NCI-H146 (cell line): ENCODE data around the gene CAD.
"Not testable (repeated sequence)": the region's sequence is repeated elsewhere in the genome, so short reads cannot be mapped to it uniquely, and the experiment has no call there.

Source experiments
- DNase-seq: peaks from one replicate; lab custom pipeline; 2025; lab: John Stamatoyannopoulos, UW

Gene CAD

DNA sequence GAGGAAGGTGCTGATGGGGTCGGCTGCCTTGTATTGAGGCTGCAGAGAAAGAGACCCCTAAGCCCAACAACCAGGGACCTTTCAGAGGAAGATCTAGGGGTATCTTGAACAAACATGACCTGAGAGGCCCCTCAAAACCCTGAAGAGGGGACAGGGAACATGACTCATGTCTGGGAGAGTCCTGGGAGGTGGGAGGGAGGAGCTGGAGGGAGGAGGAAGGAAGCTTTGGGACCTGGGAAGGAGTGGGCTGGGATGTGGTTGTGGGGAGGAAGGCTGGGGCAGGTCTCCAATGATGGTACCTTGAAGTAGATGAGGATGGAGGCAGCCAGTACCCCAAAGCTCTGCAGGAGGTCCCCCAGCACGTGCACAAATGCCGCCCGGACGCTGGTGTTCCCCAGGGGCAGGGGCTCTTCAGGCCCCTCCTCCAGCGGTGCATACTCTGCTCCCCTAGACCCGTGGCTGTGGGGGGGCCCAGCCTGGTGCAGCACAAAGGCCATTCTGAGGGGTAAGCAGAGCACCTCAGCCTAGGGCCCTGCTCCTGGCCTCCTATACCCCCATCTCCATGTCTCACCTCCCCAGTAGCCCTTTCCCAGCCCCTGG is 39.8 kb downstream of the CAD start:
- DNase-seq = no peak

DNA sequence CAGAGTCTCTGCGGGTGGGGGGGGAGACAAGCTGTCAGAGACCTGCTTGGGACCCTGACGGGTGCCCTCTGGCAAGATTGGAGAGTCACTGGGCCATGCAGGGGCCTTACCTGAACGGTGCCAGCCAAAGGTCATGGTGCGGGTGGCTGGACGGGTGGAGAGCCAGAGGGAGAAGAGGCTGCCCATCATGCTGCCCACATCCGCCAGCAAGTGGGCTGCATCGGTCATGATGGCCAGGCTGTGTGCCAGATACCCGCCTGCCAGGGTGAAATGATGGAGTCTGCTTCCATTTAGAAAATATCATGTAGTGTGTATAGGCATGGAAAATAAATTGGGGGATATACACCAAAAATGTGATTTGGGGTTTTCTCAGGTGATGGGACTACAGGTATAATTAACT is 40.9 kb downstream of the CAD start:
- DNase-seq = no peak

DNA sequence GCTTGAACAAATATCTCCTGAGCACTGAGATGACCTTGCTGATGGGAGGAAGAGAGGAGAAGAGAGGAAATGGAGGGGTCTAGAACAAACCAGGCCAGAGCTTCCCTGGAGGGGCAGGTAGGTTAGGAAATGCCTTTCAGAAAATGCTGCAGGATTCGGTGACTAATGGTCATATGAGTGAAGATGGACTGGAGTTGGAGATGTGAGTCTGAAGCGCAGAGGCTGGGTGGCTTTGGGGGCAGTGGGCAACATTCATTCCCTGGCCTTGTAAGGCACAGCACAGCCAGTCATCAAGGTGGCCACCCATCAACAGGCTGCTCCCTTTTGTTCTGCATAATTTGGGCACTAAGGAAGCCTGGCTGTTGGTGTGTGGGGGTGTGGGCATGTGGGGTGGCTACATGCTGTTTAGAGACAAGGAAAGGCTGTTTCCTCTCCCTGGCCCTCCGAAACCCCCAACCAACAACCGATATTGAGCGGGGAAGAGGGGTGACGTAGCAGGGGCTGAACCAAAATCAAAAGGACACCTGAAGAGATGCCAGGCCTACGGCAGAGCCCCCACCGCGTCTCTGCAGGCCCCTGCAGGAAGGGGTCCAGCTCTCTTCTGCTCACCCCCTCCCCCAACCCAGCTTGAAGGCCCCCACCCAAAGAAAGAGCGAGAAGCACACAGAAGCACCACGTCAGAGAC is 44.2 kb downstream of the CAD start:
- no peak for DNase-seq

DNA sequence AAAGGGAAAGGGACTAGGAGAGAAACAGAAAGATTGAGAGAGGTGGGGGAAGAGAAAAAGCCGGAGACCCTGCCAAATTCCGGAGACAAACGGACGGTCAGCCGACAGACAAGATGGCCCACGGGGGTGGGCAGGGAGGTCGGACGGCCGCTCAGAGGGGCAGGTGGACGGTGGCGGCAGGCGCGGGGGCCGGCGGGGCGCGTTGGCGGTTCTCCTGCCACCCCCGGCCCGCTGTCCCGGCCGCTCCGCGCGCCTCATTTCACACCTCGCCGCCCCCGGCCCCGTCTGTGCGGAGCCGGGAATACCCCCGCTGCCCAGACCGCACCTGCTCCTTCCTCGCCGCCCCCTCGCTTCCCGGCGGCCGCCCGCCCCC is 44.7 kb downstream of the CAD start:
- DNase-seq = no peak

DNA sequence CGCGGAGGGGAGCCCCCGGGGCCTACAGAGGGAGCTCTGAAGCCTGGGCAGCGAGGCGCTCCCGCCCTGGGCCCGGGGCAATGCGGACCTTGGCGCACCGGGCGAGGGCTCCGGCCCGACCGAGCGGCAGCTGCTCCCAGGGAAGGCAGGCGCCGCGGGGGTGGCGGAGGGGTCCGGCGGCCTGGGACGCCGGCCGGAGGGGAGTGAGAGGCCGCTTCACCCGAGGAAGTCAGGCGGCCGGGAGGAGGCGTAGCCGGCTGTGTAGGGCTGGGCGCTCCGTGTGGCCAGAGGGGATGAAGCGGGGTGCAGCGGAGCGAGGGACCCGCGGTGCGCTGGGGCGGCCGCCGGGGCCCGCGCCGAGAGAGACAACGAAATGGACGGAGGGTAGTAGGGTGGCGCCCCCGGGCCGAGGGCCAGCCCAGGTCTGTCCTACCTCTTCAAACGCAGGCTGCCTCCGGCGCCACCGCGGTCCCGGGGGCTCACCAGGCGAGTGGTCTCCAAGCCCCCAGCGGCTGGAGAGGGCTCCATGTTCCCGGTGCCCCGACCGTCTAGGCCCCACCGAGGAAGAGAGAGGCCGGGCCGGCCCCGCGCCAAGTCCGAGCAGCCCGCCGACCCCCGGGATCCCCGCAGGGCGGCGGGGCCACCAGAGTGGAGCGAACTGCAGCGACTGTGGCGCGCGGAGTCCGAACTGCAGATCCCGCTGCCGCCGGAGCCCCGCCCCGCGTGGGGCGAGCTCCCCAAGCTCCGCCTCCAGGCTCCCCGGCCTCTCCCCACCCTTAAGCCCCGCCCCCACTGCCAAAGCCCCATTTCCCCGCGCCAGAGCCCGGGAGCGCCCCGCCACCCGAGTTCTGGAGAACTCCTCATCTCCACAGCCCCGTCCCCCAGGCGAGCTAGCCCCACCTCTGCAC is 45.5 kb downstream of the CAD start, which contains the start of gene SLC30A3:
Gene SLC30A3 (minus strand): TSS at position 669 of the 908 bp plus-strand sequence. CDS start 141 bp downstream, at position 528.
- peak; percentile 43 for DNase-seq

DNA sequence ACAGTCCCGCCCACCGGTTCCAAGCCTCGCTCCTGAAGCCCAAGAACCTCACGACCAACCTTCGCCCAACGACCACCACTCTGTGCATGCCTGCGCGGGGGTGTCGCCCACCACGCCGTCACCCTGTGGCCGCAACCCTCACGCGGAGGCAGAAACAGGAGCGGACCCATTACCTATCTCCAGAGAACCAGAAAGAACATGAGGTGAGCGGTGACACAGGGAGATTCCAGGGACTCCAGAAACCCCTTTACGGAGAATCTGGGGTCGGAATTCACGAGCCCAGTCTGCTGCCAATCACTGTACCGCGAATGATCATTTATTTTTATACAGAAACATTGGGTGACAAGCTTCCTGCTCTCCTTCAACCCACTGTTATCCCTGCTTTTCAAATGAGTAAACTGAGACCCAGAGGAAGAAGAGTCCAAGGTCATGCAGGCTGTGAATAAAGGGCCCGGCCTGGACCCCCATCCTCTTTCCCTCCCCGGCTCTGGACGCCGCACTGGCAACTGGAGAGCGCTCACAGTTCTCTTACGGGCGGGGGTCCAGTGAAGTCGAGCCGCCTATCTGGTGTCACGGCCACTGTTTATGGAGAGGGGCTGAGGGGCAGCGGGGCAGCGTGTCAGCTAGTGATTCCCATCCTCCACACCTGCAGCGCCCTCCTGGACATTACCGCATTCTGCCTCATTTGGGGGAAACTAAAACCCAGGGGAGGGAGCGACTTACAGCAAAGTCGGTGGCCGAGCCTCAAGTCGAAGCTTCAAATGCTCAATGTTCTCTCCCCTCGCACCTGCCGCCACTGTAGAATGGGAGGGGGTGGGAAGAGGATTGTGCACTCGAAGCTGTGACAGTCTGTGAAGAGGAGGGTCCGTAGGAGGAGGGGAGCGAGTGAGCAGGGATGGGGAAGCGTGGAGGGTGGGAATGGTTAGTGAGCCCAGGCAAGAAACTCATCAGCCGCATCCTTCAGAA is 46.4 kb downstream of the CAD start:
- peak; percentile 29 for DNase-seq

DNA sequence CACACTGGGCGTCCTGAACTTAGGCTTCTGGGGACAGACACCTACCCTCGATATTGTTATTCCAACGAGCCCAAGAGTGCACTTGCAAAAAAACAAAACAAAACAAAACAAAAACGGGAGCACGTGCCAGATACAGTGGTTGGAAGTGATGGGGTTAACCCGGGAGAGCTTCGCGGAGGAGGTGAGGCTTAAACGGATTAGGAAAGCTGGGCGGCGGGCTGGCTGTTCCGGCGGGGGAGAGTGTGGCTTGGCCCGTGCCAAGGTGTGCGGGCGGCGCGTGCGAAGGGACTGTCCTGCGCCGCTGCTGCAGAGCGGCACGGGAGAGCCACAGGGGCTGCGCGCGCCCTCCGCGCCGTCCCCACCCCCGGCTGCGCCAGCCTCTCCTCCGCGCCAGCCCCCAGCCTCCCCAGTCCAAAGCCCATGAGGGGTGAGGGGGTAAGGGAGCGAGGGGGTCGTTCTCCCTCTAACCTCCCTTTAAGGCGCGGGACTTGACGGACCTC is 47.1 kb downstream of the CAD start:
- DNase-seq = peak; percentile 29

DNA sequence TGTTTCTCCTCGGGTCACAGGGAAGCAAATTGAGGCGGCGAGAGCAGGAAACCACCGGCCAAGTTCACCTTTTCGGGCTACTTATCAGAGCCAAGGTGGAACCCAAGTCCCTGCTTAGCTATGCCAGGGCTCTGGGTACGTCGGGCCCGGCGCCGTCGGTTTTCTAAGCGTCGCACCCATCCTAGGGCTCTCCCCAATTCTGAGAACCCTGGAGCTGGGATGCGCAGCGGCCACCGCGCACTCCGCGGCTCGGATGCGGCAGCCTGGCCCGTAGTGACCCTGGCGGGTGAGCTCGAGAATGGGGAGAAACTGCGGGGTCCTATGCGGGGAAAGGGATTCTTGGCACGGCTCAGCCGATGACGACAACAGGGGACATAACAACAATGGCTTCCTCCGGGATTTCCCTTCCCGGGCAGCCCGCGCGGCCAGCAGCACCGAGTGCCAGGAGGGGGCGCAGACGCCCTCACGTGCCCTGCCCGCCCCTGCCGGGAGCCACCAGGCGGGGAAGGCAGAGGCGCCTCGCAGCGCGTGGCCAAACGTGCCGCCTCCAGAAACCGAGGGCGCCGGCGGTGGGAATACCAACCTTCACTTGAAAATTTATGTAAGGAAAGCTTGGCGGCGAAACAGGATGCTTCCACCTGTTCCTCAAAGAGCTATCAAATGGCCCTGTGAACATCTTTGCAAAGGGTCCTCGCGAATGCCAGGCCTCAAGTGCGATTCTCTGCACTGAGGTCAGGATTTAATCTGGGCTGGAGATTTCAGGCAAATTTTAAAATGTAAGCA is 47.8 kb downstream of the CAD start:
- DNase-seq = peak; percentile 79

DNA sequence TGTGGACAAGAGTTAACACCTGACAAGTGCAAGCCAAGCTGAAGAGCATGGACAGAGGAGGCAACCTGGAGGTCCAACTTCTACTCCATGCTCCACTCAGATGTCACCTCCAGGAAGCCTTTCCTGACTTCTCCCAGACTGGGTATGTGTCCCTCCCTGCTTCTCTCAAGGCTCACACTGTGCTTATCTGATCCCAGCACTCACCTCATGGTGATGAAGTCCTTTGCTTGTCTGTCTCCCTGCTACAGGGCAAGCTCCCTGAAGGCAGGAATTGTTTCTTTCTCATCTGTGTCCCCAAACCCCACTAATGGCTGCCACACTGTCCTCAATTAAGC is 48.3 kb downstream of the CAD start:
- DNase-seq = no peak

DNA sequence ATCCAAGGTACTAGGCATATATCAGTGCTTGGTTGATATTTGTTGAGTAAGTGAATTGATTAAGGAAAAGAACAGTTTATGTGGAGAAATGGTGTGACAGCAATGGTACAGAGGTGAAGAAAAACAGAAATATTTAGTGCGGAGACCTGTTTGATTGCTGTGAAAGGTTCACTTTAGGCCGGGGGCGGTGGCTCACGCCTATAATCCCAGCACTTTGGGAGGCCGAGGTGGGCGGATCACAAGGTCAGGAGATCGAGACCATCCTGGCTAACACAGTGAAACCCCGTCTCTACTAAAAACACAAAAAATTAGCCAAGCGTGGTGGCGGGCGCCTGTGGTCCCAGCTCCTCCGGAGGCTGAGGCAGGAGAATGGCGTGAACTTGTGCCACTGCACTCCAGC is 51.1 kb downstream of the CAD start:
- DNase-seq = not testable (repeated sequence)

DNA sequence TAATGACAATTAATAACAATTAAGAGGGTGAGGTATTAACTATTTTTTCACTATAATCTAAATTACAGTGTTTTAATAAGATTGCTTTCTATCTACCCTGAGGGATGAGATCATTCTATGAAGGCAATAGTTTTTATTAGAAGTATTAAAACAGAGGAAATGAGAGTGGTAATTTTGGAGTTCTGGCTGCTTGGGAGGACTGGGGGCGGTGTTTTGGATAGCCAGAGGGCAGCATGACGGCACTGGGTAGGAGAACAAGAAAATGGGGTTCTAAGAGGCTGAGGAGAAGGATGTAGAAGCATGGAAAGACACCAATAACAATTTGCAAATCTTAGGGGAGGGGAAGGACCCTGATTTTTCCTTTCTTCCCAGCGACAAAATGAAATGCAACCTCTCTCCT is 53.0 kb downstream of the CAD start:
- no peak for DNase-seq

DNA sequence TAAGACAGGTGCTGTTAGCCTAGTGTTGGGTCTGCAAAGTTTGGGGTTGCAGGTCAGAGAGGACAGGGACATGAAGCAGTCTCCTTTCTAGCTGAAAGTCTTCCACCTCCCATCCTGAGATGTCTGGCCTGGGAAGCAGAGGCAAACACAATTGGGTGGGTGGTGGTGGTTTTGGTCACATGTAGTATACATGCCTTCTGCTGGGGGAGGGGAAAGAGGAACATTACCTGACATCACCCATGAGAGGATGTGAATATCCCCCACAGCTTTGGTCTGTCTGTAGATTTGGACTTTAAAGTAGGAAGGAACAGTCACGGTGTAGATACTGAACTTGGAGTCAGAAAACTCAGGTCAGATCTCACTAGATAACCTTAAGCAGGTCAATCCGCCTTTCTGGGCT is 53.5 kb downstream of the CAD start:
- DNase-seq = no peak

DNA sequence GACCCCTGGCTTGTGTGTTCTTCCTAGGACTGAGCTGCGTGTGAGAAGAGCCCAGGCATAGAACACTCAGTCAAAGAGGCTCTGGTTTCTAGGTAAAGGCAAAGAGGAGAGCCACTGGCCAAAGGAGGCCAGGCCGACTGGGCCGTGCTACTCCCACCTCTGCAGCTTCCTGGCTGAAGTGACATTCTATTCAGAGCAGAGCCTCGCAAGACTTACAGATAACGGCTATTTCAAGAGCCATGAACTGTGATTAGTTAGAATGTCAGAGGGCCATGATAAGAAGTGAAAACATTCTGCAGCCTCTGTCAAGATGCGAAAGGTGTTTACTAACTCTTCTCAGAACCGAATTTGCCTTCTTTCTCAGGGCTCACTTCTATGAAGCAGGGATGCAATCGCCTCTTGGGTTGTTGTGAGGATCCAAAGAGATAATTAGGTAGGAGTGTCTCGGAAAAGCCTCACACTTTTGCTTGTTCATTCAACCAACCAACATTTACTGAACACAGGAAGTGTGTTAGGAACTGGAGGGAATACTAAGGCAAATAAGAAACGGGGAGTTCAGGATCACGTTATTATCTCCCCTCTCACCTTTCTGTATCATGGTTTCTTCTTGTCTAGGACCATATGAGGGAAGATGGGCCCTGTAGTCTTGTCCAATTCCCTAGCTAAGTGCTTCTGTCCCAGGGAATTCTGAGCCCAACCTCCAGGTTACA is 54.6 kb downstream of the CAD start:
- no peak for DNase-seq

DNA sequence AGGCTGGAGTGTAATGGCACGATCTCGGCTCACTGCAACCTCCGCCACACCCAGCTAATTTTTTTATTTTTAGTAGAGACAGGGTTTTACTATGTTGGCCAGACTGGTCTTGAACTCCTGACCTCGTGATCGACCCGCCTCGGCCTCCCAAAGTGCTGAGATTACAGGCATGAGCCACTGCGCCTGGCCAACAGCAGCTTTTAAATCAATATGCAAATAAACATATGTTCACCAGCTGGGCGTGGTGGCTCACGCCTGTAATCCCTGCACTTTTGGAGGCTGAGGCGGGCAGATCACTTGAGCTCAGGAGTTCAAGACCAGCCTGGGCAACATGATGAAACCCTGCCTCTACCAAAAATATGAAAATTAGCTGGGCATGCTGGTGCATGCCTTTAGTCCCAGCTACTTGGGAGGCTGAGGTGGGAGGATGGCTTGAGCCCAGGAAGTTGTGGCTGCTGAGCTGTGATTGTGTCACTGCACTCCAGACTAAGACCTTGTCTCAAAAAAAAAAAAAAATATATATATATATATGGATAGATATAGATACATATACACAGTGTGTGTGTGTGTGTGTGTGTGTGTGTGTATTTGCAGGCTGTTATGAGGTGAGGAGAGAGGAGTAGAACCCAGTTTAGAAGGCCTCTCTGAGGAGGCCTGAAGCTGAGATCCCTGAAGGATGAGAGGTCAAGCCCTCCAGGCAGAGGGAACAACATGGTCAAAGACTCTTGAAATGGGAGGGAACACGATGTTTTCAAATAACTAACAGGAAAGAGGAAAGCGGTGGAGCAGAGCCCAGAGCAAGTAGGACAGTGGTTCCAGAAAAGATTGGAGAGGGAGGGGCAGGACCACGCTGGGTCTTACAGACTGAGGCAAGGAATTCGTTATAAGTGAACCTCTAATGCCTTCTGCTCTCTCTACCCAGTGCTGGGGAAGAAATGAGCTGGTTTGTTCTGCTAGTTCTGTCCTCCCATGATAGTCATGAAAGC is 55.7 kb downstream of the CAD start:
- not testable (repeated sequence) for DNase-seq

DNA sequence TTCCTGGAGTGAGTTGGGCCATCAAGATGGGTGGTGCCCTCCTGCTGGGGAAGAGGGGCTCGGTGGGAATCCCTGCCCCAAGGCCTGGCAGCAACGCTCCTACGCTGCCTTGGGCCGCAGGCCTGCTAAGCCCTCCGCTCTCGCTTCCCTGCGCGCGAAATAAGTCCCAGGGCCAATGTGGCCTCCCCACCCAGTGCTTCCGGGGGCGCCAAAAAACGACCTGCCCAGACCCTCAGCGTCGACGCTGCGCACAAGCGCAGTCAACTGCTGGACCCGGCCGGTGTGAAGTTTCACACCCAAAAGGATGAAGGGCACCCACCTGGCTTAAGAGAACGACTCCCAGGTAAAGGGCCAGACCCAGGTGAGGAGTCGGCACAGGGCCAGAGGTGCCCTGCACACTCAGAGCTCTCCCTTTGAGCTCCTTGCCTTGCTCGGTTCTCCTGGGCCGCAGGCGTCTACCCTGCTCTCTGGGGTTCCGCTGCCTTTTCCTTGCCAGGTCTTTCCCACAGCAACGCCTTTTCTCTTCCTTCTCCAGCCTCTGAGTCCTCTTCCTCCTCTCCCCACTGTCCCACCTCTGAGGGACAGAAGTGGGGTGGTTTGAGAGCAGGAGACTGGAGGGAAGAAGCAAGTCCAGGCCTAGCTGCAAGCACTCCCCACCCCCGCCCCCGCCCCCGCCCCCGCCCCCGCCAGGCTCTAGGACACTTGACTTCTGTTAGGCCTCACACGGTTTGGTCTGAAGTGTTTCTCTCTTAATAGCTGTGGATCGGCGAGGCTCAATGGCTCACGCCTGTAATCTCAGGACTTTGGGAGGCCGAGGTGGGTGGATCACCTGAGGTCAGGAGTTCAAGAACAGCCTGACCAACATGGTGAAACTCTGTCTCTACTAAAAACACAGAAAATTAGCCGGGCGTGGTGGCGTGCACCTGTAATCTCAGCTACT is 58.3 kb downstream of the CAD start, which contains the start of gene DNAJC5G:
Gene DNAJC5G (plus strand): TSS at position 223 of the 940 bp plus-strand sequence. CDS start 1,296 bp downstream, outside the sequence.
- no peak for DNase-seq

DNA sequence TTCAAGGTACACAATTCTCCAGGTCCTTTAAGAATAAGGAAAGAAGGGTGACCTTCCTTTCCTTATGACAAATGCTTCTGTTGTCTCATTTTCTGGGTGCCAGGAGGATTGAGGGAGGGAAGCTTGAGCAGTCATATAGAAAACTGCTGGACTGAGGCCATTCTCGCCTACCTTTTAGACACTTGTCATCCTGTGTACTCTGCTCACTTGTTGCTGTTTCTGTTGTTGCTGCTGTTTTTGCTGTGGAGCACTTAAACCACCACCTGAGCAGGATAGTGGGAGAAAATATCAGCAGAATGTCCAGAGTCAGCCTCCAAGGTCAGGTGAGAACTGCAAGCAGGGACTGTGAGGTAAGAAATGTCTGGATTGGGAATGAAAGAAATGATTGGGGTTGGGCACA is 60.8 kb downstream of the CAD start:
- DNase-seq = no peak

DNA sequence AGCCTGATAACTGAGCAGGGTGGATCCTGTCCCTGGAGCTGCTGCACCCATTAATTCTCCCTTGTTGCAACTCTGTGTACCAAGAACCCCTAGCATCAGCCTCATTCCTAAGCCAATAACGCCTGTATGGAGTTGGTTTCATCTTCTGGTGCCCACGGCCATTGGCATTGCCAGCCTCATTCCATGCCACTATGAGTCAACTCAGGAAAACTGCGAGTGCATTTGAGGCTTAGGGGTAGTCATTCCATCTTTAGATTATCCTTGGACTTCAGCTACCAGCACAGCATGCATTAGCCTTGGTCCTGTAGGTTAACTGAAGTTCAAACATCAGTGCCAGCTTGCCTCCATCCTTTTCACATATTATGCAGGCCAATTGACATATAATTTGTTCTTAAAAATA is 63.7 kb downstream of the CAD start:
- no peak for DNase-seq

DNA sequence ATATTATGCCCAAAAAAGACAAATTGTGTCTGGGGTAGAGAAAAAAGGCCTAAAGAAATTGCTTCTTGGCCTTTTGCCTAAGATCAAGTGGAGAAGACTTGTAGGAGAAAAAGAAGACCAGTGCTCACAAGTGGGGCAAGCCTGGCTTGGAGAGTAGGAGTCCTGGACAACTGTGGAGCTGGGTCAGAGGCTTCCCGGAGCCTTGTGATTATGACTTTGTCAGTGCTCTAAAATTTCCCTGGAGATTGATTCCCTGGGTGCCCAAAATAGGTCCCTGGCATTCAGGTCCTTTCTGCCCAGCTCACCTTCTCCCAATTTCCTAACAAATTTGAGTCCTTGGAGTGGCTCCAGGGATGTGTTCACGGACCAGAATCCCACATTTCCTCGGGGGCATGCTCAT is 64.3 kb downstream of the CAD start:
- DNase-seq = no peak
